Fibroblast of lung (primary cell): Measurements from ENCODE around the gene CDC37.

ENCODE experiments used
- EZH2 ChIP-seq: IDR thresholded peaks from 2 replicates; pipeline ENCODE4 v1.5.1; 2012; ENCODE audit warnings: low read length, control low read depth, mild to moderate bottlenecking; ENCODE audit errors: missing control alignments
- TF ChIP-seq, protein P1 (sequence below), 2 donors: IDR thresholded peaks in 1 of 2; conservative IDR thresholded peaks in 1 of 2; 1 replicate in 1 of 2; 2 replicates in 1 of 2; pipeline ENCODE4 v1.5.1; 2011 to 2012; ENCODE audit warnings: low read length in 2 of 2, control low read depth in 1 of 2, inconsistent platforms in 1 of 2, low read depth in 1 of 2, mild to moderate bottlenecking in 1 of 2

DNA sequence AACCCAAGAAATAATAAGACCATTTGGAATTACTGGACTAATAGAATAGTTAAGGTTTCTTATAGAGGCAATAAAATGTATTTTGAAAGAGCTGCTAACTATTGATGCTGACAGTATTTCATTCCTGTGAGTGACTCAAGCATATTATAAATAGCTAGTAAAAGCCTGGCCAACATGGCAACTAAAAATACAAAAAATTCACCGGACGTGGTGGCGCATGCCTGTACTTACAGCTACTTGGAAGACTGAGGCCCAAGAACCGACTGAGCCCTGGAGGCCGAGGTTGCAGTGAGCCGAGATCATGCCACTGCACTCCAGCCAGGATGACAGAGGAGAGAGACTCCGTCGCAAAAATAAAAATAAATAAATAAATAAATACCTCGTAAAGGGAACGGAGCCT lies 58.6 kb downstream of the CDC37 start:
- no peak for TF ChIP-seq EZH2
- TF ChIP-seq, protein P1, sequence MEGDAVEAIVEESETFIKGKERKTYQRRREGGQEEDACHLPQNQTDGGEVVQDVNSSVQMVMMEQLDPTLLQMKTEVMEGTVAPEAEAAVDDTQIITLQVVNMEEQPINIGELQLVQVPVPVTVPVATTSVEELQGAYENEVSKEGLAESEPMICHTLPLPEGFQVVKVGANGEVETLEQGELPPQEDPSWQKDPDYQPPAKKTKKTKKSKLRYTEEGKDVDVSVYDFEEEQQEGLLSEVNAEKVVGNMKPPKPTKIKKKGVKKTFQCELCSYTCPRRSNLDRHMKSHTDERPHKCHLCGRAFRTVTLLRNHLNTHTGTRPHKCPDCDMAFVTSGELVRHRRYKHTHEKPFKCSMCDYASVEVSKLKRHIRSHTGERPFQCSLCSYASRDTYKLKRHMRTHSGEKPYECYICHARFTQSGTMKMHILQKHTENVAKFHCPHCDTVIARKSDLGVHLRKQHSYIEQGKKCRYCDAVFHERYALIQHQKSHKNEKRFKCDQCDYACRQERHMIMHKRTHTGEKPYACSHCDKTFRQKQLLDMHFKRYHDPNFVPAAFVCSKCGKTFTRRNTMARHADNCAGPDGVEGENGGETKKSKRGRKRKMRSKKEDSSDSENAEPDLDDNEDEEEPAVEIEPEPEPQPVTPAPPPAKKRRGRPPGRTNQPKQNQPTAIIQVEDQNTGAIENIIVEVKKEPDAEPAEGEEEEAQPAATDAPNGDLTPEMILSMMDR (conservative IDR thresholded peaks at IDR 0.05 in 1 of 2, IDR thresholded peaks at IDR 0.05 in 1 of 2; ENCODE audit: low read depth in 1 of 2, low read length in 2 of 2): no peak
